Ectodermal cell (in vitro differentiated cells): ENCODE results near the gene RAB3IP.
"Not testable (repeated sequence)": the region's sequence is repeated elsewhere in the genome, so short reads cannot be mapped to it uniquely, and the experiment has no call there.

ENCODE experiments used
- H3K27ac ChIP-seq: 2 replicates; pipeline ENCODE4 v1.7.0; 2013; ENCODE audit warnings: mild to moderate bottlenecking, low read depth, low read length; ENCODE audit not compliant: insufficient read depth, poor library complexity, severe bottlenecking
- H3K27me3 ChIP-seq: 2 replicates; pipeline ENCODE4 v1.7.0; 2013; ENCODE audit warnings: mild to moderate bottlenecking, low read length; ENCODE audit not compliant: insufficient read depth, control insufficient read depth, poor library complexity, severe bottlenecking
- H3K36me3 ChIP-seq: one replicate; pipeline ENCODE4 v1.7.0; 2013; ENCODE audit warnings: low read length; ENCODE audit not compliant: control insufficient read depth, insufficient read depth
- H3K4me1 ChIP-seq: one replicate; pipeline ENCODE4 v1.7.0; 2013; ENCODE audit warnings: low read length; ENCODE audit not compliant: control insufficient read depth, insufficient read depth
- H3K4me3 ChIP-seq: 2 replicates; pipeline ENCODE4 v1.7.0; 2013; ENCODE audit warnings: low read depth, low read length, control low read depth; ENCODE audit not compliant: insufficient read depth
- H3K9me3 ChIP-seq: 2 replicates; pipeline ENCODE4 v1.7.0; 2013; ENCODE audit warnings: mild to moderate bottlenecking, low read length, moderate library complexity; ENCODE audit not compliant: control insufficient read depth
- WGBS, 2 experiments: methylation state at CpG; one replicate each; pipeline ENCODE4 v1.1.7; 2013; ENCODE audit warnings: missing lambda C conversion rate in 2 of 2; 5-methylcytosine and 5-hydroxymethylcytosine counted together

Gene RAB3IP

GRCh38 chr12:69853176-69853961, 114.7 kb downstream of the RAB3IP start:
- not testable (repeated sequence) for H3K27me3 ChIP-seq, H3K27ac ChIP-seq, H3K9me3 ChIP-seq, H3K36me3 ChIP-seq, H3K4me1 ChIP-seq, H3K4me3 ChIP-seq
- 94 to 95% methylated on average over 58 to 61 of the region's 61 CpGs for WGBS, 2 experiments

GRCh38 chr12:69866698-69867097, 128.0 kb downstream of the RAB3IP start:
- Histone ChIP-seq H3K4me3 (no peak overlapping the region), H3K4me1 (no peaks in the 10 kb centered on the region), H3K27me3 (no peaks in the 10 kb centered on the region), H3K9me3 (no peaks in the 10 kb centered on the region), H3K36me3 (no peaks in the 10 kb centered on the region), H3K27ac (no peak overlapping the region)
- WGBS, 2 experiments: 90 to 93% methylated on average over 4 of the region's 4 CpGs

DNA sequence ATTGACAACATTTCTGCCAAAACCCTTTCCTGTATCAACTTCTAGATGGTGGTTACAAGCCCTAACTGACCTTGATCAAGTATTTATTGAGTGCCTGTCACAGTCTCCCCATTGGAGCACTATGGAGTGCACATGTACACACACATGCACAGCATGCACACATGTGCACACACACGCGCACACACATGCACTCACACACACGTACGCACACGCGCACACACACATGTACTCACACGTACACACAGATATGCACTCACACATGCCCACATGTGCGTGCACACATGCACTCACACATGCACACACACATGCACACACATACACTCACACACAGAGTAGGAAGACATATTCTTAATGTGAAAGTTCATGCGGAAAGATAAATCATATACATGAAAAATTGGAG, 130.0 kb downstream of the RAB3IP start:
- Histone ChIP-seq H3K9me3 (no peaks in the 10 kb centered on the region), H3K27me3 (no peaks in the 10 kb centered on the region), H3K36me3 (no peaks in the 10 kb centered on the region), H3K4me1 (no peaks in the 10 kb centered on the region), H3K27ac (no peak overlapping the region), H3K4me3 (no peak overlapping the region)
- 84 to 88% methylated on average over 8 to 9 of the region's 9 CpGs for WGBS, 2 experiments

GRCh38 chr12:69872804-69873203, 134.1 kb downstream of the RAB3IP start:
- no peaks in the 10 kb centered on the region for H3K36me3 ChIP-seq
- no peak overlapping the region for H3K4me3 ChIP-seq
- H3K27ac ChIP-seq: no peak overlapping the region
- no peaks in the 10 kb centered on the region for H3K9me3 ChIP-seq
- 50 to 67% methylated on average over 2 to 3 of the region's 3 CpGs for WGBS, 2 experiments
- H3K27me3 ChIP-seq: no peaks in the 10 kb centered on the region
- H3K4me1 ChIP-seq: no peaks in the 10 kb centered on the region
